ENCODE results near the gene TENM4.
A peak's percentile ranks its signal among the peaks of the same experiment; 100 is the strongest.
"Not testable (repeated sequence)": the region's sequence is repeated elsewhere in the genome, so short reads cannot be mapped to it uniquely, and the experiment has no call there.

Gene TENM4

DNA sequence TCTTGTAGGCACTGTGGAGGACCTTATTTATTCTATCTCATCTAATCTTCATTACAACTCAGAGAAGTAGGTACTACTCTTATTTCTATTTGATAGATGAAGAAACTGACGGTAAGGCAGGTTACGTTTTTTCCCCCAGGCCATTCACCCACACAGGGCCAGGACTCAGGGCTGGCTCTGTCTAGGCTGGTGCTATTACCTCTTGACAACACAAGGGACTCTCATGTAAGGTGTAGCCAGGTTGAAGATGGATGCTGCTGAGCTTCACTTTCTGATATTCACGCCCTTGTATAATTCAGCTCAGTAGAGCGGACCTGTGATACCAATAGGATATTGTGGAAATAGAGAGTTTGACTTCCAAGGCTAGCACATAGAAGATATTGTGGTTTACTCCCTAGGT is 453.1 kb downstream of the TENM4 start:
- Histone ChIP-seq H3K4me1 (no peaks in the 10 kb centered on the region), H3K4me3 (no peak overlapping the region), H3K9me3 (no peaks in the 10 kb centered on the region), H3K36me3 (replicated peaks) (no peaks in the 10 kb centered on the region), H3K27me3 (ENCODE audit: low read depth) (no peaks in the 10 kb centered on the region)
- DNase-seq (ENCODE audit: low spot score in 2 of 2) = no peak
- in situ Hi-C loops (cut with MboI; ENCODE audit: low sequenced_read_pairs) = no loop called here

- H3K4me3 ChIP-seq = no peak overlapping the region
- DNase-seq (ENCODE audit: low spot score in 2 of 2) = no peak
- in situ Hi-C loops (cut with MboI; ENCODE audit: low sequenced_read_pairs) = no loop called here
Measured at GRCh38 chr11:78986305-78986704, 454.5 kb downstream of the TENM4 start.

GRCh38 chr11:78985663-78986062 is 455.2 kb downstream of the TENM4 start:
- H3K9me3 ChIP-seq = no peaks in the 10 kb centered on the region
- no peaks in the 10 kb centered on the region for H3K4me1 ChIP-seq
- no peaks in the 10 kb centered on the region for H3K36me3 ChIP-seq (replicated peaks)
- H3K4me3 ChIP-seq = no peak overlapping the region
- in situ Hi-C loops (cut with MboI; ENCODE audit: low sequenced_read_pairs) = no loop called here
- H3K27me3 ChIP-seq (ENCODE audit: low read depth) = no peaks in the 10 kb centered on the region
- no peak for DNase-seq (ENCODE audit: low spot score in 2 of 2)

More at GRCh38 chr11:78986305-78986704, 454.5 kb downstream of the TENM4 start:
- no peaks in the 10 kb centered on the region for H3K36me3 ChIP-seq (replicated peaks)
- no peaks in the 10 kb centered on the region for H3K4me1 ChIP-seq
- no peaks in the 10 kb centered on the region for H3K27me3 ChIP-seq (ENCODE audit: low read depth)
- no peaks in the 10 kb centered on the region for H3K9me3 ChIP-seq

DNA sequence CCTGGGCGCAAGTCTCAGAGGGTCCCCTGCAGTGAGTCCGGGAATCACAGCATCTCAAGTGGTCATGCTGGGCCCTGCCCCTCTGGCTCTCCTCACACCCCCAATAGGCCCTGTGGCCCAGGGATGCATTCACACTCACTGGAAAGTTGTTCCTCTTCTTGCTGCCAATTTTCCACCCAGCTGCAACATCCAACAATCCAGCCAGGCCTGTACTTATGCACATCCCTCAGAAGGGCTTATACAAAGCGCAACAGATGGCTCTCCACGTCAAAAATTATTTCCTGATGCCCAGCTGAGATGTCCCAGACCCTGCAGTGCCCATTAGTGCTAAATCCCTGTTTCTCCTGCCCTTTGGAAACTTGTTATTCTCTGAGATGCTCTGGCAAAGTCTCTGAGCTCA is 458.4 kb downstream of the TENM4 start:
- Histone ChIP-seq H3K4me1 (no peaks in the 10 kb centered on the region), H3K9me3 (no peaks in the 10 kb centered on the region), H3K36me3 (replicated peaks) (no peaks in the 10 kb centered on the region), H3K4me3 (no peak overlapping the region), H3K27me3 (ENCODE audit: low read depth) (no peaks in the 10 kb centered on the region)
- DNase-seq (ENCODE audit: low spot score in 2 of 2) = no peak
- in situ Hi-C loops (cut with MboI; ENCODE audit: low sequenced_read_pairs) = no loop called here

DNA sequence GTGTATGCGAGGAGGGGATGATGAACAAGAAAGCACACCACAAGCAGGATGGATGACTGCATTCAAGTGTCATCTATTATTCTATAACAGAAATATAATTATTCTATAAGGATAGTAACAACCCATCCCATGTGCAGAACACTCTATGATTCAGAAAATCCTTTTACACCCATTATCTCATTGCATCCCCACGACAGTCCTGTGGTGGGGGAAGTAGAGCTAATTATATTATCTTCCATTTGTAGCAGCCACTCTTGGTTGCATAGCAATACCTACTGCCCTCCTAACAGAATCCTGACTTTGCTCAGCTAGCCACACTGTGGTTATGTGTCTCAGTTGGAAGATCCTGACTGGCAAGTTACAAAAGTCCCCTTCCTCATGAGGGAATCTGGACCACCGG is 459.7 kb downstream of the TENM4 start:
- no peak for DNase-seq (ENCODE audit: low spot score in 2 of 2)
- Histone ChIP-seq H3K36me3 (replicated peaks) (no peaks in the 10 kb centered on the region), H3K27me3 (ENCODE audit: low read depth) (no peaks in the 10 kb centered on the region), H3K4me3 (no peak overlapping the region), H3K9me3 (no peaks in the 10 kb centered on the region), H3K4me1 (no peaks in the 10 kb centered on the region)
- in situ Hi-C loops (cut with MboI; ENCODE audit: low sequenced_read_pairs) = no loop called here

DNA sequence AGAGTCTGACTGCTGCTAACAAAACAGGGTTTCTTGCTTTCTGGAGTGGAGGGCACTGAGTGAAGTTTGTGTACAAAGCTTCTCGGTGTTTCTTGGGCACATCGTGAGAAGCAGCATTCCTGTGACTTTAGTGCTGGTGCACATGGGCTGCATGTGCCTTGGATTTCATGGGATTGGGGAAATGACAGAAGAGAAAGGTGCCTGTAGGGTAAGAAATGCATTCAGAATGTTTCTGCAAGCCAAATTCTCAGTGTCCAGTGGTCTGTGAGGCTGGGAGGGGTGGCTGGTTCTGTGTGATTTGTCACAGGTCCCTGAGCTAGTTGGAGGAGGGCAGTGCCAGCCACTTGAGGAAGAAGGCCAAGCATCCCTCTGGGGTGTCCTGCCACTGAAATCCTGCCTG is 462.0 kb downstream of the TENM4 start:
- Histone ChIP-seq H3K4me1 (no peaks in the 10 kb centered on the region), H3K4me3 (no peak overlapping the region), H3K36me3 (replicated peaks) (no peaks in the 10 kb centered on the region), H3K27me3 (ENCODE audit: low read depth) (no peaks in the 10 kb centered on the region), H3K9me3 (no peaks in the 10 kb centered on the region)
- no peak for DNase-seq (ENCODE audit: low spot score in 2 of 2)
- in situ Hi-C loops (cut with MboI; ENCODE audit: low sequenced_read_pairs) = no loop called here

DNA sequence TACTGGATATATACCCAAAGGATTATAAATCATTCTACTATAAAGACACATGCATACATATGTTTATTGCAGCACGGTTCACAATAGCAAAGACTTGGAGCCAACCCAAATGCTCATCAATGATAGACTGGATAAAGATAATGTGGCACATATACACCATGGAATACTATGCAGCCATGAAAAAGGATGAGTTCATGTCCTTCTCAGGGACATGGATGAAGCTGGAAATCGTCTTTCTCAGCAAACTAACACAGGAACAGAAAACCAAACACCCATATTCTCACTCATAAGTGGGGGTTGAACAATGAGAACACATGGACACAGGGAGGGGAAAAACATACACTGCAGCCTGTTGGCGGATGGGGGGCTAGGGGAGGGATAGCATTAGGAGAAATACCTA is 463.0 kb downstream of the TENM4 start:
- H3K4me3 ChIP-seq; H3K36me3 ChIP-seq (replicated peaks); H3K4me1 ChIP-seq; H3K27me3 ChIP-seq (ENCODE audit: low read depth); in situ Hi-C loops (cut with MboI; ENCODE audit: low sequenced_read_pairs); H3K9me3 ChIP-seq; DNase-seq (ENCODE audit: low spot score in 2 of 2): not testable (repeated sequence)

GRCh38 chr11:78977009-78977408 is 463.8 kb downstream of the TENM4 start:
- H3K4me3 ChIP-seq = no peak overlapping the region

GRCh38 chr11:78975081-78975480 is 465.7 kb downstream of the TENM4 start:
- H3K36me3 ChIP-seq (replicated peaks) = no peaks in the 10 kb centered on the region
- in situ Hi-C loops (cut with MboI; ENCODE audit: low sequenced_read_pairs) = no loop called here
- no peak for DNase-seq (ENCODE audit: low spot score in 2 of 2)
- H3K4me1 ChIP-seq = no peaks in the 10 kb centered on the region
- no peak overlapping the region for H3K4me3 ChIP-seq
- no peaks in the 10 kb centered on the region for H3K27me3 ChIP-seq (ENCODE audit: low read depth)
- H3K9me3 ChIP-seq = no peaks in the 10 kb centered on the region

More at GRCh38 chr11:78977009-78977408, 463.8 kb downstream of the TENM4 start:
- Histone ChIP-seq H3K36me3 (replicated peaks) (no peaks in the 10 kb centered on the region), H3K9me3 (no peaks in the 10 kb centered on the region), H3K27me3 (ENCODE audit: low read depth) (no peaks in the 10 kb centered on the region), H3K4me1 (no peaks in the 10 kb centered on the region)
- in situ Hi-C loops (cut with MboI; ENCODE audit: low sequenced_read_pairs) = no loop called here
- DNase-seq (ENCODE audit: low spot score in 2 of 2) = no peak

GRCh38 chr11:78973876-78974275 is 467.0 kb downstream of the TENM4 start:
- H3K4me3 ChIP-seq = no peak overlapping the region
- H3K4me1 ChIP-seq = no peaks in the 10 kb centered on the region
- H3K9me3 ChIP-seq = no peaks in the 10 kb centered on the region
- DNase-seq (ENCODE audit: low spot score in 2 of 2) = no peak
- no peaks in the 10 kb centered on the region for H3K27me3 ChIP-seq (ENCODE audit: low read depth)
- H3K36me3 ChIP-seq (replicated peaks) = no peaks in the 10 kb centered on the region
- in situ Hi-C loops (cut with MboI; ENCODE audit: low sequenced_read_pairs) = no loop called here

DNA sequence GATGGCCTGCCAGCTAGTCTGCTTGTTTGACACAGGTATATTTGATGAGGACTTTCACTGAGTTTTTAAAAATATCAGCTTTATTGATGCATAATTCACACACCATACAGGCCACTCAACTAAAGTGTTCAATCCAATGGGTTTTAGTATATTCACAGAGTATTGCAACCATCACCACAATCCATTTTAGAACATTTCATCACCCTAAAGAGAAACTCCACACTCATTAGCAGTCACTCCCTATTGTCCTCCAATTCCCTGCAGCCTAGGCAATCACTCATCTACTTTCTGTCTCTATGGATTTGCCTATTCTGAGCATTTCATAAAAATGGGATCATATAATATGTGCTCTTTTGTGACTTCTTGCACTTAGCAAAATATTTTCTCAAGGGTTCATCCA is 468.2 kb downstream of the TENM4 start:
- H3K4me1 ChIP-seq = no peaks in the 10 kb centered on the region
- no peaks in the 10 kb centered on the region for H3K36me3 ChIP-seq (replicated peaks)
- H3K4me3 ChIP-seq = no peak overlapping the region
- no peaks in the 10 kb centered on the region for H3K9me3 ChIP-seq
- in situ Hi-C loops (cut with MboI; ENCODE audit: low sequenced_read_pairs) = no loop called here
- H3K27me3 ChIP-seq (ENCODE audit: low read depth) = no peaks in the 10 kb centered on the region
- DNase-seq (ENCODE audit: low spot score in 2 of 2) = no peak

DNA sequence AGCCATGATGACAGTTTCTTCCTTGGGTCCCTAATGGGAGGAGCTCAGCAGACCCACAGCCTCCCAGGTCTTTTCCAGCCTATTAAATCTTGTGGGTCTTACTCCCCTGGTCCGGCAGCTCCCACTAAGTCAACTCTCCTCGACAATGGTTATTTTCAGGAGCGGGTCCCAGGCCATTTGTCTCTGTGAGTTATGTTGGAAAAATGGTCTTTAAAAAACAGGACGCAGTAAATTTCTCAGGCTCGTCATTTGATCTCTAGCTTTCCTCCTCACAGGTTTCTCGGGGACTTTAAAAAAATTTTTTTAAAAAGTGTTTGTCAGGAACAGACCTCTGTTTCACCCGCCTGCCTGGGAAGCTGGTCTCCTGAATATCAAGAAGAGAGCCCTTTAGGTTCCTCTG is 468.7 kb downstream of the TENM4 start:
- no peaks in the 10 kb centered on the region for H3K27me3 ChIP-seq (ENCODE audit: low read depth)
- no peak overlapping the region for H3K4me3 ChIP-seq
- no peaks in the 10 kb centered on the region for H3K4me1 ChIP-seq
- no peaks in the 10 kb centered on the region for H3K9me3 ChIP-seq
- H3K36me3 ChIP-seq (replicated peaks) = no peaks in the 10 kb centered on the region
- no peak for DNase-seq (ENCODE audit: low spot score in 2 of 2)
- in situ Hi-C loops (cut with MboI; ENCODE audit: low sequenced_read_pairs) = no loop called here

GRCh38 chr11:78967811-78968210 is 473.0 kb downstream of the TENM4 start:
- H3K27me3 ChIP-seq (ENCODE audit: low read depth) = no peaks in the 10 kb centered on the region
- no peaks in the 10 kb centered on the region for H3K4me1 ChIP-seq
- no peaks in the 10 kb centered on the region for H3K36me3 ChIP-seq (replicated peaks)
- no peaks in the 10 kb centered on the region for H3K9me3 ChIP-seq
- no peak for DNase-seq (ENCODE audit: low spot score in 2 of 2)
- in situ Hi-C loops (cut with MboI; ENCODE audit: low sequenced_read_pairs) = no loop called here
- H3K4me3 ChIP-seq = no peak overlapping the region

DNA sequence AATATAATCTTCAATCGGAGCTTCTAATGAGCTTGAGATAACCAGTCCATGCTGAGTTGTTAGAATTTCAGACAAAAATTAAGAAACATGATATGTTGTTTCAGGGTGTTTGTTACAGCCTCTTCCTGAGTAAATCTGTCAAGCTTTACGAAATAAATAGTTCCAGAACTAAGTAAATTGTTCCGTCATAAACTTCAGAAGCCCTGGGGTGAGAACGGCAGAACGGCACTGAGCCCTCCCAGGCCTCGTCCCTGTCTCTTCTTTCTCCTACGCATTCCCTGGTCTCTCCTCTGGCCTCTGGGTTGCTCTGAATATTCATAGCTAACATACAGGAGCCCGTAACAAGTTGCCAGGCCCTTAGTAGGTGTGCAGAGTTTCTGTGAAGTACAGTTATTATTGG is 475.4 kb downstream of the TENM4 start:
- DNase-seq (ENCODE audit: low spot score in 2 of 2) = no peak
- Histone ChIP-seq H3K4me1 (no peaks in the 10 kb centered on the region; the same call in 1 of the 2 replicates), H3K9me3 (no peaks in the 10 kb centered on the region), H3K36me3 (replicated peaks) (no peaks in the 10 kb centered on the region), H3K27me3 (ENCODE audit: low read depth) (no peaks in the 10 kb centered on the region), H3K4me3 (no peak overlapping the region)
- in situ Hi-C loops (cut with MboI; ENCODE audit: low sequenced_read_pairs) = no loop called here

GRCh38 chr11:78961937-78962701 is 478.7 kb downstream of the TENM4 start:
- DNase-seq (ENCODE audit: low spot score in 2 of 2) = peak; percentile 58 to 76

More at GRCh38 chr11:78961937-78962701, 478.7 kb downstream of the TENM4 start:
- Histone ChIP-seq H3K27me3 (ENCODE audit: low read depth) (no peaks in the 10 kb centered on the region), H3K4me1 (no peaks in the 10 kb centered on the region; the same call in 1 of the 2 replicates), H3K36me3 (replicated peaks) (no peaks in the 10 kb centered on the region), H3K9me3 (no peaks in the 10 kb centered on the region), H3K4me3 (no peak overlapping the region)
- in situ Hi-C loops (cut with MboI; ENCODE audit: low sequenced_read_pairs) = no loop called here

Measured in HAP-1 (cell line).